NCI-H1048 (cell line): ENCODE results near the gene INTS13.
"Not testable (repeated sequence)": the region's sequence is repeated elsewhere in the genome, so short reads cannot be mapped to it uniquely, and the experiment has no call there.

Experiments used
- DNase-seq: peaks from one replicate; lab custom pipeline; 2025; lab: John Stamatoyannopoulos, UW

Gene INTS13

DNA sequence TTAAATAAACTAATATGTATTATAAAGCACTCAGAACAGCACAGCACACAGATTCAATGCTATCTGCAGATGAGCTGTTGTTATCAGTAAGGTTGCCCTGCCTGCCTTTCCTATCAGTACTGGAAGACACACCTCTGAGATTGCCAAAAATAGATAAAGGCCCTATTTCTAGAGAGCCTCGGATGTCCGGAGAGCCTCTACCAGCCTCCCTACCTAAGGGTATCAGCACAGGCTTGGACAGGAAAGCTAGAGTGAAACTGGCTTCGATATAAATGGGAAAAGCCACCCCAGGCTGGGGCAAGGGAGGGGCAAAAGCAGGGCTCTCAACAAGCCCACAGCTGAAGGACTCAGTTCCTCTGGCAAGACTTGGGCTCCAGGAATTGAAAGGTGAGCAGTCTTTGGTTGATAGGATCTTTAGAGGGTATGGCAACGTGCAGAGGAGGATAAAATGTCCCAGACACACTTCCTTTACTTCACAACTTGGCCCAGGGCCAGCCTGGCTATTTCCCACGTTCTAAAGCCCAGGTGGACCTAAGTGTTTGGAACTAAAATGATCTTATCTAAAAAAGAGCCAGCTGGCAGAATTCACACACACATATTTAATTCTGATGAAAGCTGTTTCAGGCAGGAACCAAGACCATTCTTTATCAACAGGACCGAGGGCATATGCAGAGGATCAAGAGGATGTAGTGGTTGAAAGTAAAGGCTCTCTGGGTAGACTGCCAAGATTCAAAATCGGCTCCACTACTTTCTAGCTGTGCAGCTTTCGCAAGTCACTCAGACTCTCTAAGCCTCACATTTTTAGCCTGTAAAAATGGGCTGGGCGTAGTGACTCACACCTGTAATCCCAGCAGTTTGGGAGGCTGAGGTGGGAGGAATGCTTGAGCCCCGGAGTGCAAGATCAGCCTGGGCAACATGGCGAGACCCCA is 67.0 kb downstream of the INTS13 start:
- no peak for DNase-seq

DNA sequence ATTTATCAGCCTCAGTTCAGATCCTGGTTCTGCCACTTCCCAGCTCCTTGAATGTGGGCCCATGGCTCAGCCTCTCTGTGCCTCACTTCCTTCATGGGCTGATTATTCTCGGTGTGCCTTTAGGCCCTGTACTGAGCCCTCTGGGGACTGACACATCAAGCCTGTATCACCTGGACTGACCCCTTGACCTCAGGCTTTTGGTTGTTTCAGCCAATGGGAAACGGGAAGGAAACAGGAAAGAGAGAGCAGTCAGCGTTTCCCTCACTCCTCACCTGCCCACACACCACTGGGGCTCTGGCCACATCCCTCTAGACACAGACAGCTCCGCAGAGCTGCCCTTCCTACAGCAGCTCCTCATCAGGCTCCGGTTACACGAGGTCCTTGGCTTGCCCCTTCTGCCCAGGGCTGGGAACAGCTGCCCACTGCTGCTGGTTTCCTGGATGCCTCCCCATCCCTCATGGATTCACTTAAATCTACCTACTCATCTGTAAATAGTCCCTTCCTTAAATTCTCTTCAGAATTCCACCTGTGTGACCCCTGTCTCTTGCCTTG is 67.8 kb downstream of the INTS13 start:
- no peak for DNase-seq

DNA sequence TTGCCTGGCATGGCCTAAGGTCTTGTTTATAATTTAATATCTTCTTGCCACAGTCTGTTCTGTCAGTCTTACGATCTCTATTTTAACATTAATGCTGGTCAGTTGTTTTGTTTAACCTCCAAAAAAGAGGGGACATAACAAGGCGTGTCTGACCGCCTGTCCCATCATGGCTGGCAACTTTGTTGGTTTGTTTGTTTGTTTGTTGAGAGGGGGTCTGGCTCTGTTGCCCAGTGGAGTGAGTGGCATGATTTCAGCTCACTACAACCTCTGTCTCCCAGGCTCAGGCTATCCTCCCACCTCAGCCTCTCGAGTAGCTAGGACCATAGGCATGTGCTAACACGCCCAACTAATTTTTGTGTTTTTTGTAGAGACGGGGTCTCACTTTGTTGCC is 68.7 kb downstream of the INTS13 start:
- DNase-seq: no peak

DNA sequence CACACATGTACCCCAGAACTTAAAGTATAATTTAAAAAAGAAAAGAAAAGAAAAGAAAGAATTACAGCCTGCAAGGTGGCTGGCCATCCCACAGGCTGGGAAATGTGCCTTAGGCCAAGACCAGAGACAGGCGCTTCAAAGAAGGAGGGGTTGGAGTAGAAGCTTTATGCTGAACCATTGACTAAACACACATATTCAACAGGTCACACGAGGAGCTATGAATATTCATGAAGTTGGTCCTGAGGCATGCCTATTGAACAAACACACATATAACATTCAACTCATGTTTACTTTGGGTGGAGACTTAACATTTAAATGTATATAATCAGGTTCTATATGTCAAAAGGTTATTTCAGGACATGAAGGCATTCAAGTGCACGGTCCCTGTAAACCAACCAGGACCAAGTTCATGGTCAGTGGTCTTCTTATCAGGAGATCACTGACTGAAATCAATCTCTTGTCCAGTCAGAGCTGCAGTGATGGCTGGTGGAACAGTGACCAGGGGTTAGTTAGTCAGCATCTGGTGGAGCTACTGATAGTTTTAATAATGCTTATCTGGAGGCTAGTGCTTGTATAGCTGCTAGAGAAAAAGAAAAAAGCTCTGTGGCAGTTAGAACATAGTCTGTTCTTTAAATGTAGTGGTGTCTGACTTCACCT is 69.2 kb downstream of the INTS13 start:
- no peak for DNase-seq

DNA sequence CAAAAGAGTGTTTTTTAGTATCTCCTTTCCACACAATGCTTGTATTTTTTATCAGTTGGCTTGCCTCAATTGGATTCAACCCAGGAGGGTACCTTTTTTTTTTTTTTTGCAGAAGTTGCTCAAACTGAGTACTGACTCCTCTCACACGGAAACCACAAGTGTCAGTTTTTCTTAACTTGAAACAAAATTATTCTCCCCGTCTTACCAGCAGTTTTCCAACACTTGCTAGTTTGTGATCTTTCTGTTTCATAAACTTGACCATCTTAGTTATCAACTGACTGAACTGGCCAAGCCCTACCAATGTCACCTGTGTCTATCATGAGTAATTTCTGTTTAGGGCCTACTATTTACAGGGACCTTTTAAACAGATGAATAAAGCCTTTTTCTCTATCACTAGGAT is 70.7 kb downstream of the INTS13 start:
- no peak for DNase-seq

DNA sequence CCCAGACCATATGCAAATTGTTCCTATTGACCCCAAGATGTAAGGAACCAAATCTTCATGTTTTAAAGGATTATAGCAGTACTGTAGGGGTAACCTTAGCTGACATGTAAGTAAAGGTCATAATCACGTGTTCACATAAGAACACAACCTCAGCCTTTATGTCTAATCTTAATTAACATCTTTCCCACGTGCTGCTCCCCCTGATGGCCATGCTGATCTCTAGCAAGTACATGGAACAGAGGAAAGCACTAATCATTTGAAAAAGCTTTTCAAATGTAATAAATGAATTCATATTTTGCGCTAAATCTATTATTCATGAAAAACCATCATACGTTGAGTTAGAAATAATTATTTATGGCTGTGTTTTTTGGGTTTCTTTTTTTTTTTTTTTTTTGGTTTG is 74.3 kb downstream of the INTS13 start:
- no peak for DNase-seq

DNA sequence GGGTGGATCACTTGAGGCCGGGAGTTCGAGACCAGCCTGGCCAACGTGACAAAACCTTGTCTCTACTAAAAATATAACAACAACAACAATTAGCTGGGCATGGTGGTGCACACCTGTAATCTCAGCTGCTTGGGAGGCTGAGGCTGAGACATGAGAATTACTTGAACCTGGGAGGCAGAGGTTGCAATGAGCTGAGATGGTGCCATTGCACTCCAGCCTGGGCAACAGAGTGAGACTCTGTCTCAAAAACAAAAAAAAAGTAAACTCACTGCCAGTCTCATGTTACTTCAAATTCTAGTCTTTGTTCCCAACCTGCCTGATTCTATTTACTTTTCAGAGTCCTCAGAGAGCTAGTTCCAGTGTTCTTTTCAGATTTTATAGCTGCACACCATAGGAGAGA is 75.0 kb downstream of the INTS13 start:
- not testable (repeated sequence) for DNase-seq

DNA sequence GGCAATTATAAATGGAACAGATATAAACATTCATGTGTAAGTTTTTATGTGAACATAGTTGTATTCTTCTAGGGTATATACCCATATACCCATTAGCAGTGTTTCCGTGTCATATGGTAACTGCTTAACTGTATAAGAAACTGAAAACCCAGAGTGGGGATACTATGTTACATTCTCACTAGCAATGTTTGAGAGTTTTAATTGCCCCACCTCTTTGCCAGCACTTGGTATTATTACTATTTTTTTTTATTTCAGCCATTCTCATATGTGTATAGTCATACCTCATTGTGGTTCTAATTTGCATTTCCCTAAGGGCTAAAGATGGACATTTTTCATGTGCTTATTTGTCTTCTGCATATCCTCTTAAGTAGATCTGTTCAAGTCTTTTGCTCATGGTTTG is 76.1 kb downstream of the INTS13 start:
- DNase-seq: no peak

DNA sequence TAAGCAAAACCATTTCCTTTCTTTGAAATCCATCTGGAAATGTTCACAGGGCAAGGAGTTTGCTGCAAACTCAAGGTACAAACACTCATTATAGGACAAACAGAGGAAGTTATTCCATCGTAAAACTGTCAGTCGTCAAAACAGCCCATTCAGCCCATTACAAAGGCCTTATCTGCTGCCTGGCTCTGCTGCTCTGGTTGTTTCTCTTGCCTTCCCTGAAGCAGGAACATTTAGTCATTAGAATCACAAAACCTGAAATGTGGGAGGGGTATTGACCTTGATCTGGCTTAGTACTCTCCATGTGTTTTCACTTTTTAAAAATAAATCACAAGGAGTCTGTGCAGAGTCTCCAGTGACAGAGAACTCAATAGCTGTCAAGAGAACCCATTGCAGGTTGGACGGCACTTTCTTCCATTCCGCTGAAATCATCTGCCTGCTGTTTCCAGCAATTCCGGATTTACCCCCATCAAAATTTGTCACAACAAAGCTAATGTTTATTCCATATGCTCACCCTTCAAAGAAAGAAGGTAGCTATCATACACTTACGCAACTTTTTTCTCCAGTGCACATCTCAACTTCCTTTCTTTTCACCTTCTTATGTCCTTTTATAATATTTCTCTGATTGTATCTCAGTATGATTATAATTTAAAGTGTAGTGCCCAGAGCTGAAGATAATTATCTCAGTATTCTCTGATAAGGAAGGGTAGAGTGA is 80.2 kb downstream of the INTS13 start:
- DNase-seq: no peak

DNA sequence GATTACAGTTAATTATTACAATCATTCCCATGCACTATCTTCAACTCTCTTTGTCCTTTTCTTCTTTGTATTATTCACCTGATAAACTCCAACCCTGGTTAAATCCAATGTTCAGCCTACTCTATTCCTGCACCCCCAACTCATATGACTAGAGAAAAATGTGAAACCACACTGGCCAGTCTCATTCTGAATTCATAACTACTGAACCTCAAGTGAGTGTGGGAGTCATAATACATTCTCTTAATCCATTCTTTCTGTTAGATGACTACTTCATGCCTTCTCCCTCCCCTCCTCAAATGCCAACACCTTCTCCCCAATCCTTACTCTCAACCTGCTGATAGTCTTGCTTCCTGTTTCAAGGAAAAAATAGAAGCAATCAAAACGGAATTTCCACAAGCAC is 82.4 kb downstream of the INTS13 start:
- no peak for DNase-seq
